GM12878 (cell line): ENCODE measurements around the gene F13A1. TPM values are rescaled to one million over a fixed set of nuclear protein-coding genes. Genes with fewer than 3 reads are reported as not detected.

Experiments used
- ATAC-seq: fragments of 200-7000 bp; cut with Tn5 transposase; 3 replicates; pipeline ENCODE4 v1.9.1; 2020; ENCODE audit warnings: mild to moderate bottlenecking, moderate library complexity
- BruUV-seq: library from RNA; stranded (reverse); fragments of 400-500 nt; replicated peaks from 2 replicates; lab custom pipeline; 2021; lab: Mats Ljungman, UMichigan
- CTCF ChIA-PET: fragments of 300-600 bp; sonication (Branson Sonifier 250); formaldehyde crosslinking; extraction: SDS; loops from one replicate; lab custom pipeline; 2021; ENCODE audit warnings: inconsistent platforms; lab: Yijun Ruan, JAX
- POLR2A ChIA-PET: fragments of 350-600 bp; formaldehyde crosslinking; extraction: SDS; loops from one replicate; lab custom pipeline; 2021; ENCODE audit warnings: inconsistent platforms; lab: Charles Lee
- RAD21 ChIA-PET: fragments of 300-600 bp; sonication (Branson Sonifier 250); formaldehyde crosslinking; loops from one replicate; lab custom pipeline; 2023; ENCODE audit warnings: antibody characterized with exemption; ENCODE audit not compliant: unreplicated experiment; lab: Charles Lee
- SMC1A ChIA-PET: fragments of 300-600 bp; sonication (Branson Sonifier 250); formaldehyde crosslinking; loops from one replicate; lab custom pipeline; 2023; ENCODE audit not compliant: unreplicated experiment, uncharacterized antibody; lab: Charles Lee
- DNase-seq: peaks from one replicate; pipeline ENCODE4 v3.0.0-alpha.2; 2011; ENCODE audit warnings: low read depth, low spot score
- FAIRE-seq: peaks from 3 replicates; lab custom pipeline; 2011; peaks lifted over from hg19 to GRCh38; lab: Jason Lieb, UNC
- H2AFZ ChIP-seq: 2 replicates; pipeline ENCODE4 v1.6.0; 2011; ENCODE audit warnings: low read depth, low read length, control low read depth; ENCODE audit not compliant: control insufficient read depth
- H3K27ac ChIP-seq: 2 replicates; pipeline ENCODE4 v1.5.1; 2011; ENCODE audit warnings: control low read depth; ENCODE audit not compliant: control insufficient read depth, insufficient read depth
- H3K27me3 ChIP-seq, 2 experiments: replicated peaks in 1 of 2; 2 replicates each; pipeline versions ENCODE4 v1.6.0 to v1.6.1; 2011; ENCODE audit warnings: low read length in 1 of 2; ENCODE audit not compliant: control insufficient read depth in 2 of 2, insufficient read depth in 2 of 2
- H3K36me3 ChIP-seq, 2 experiments: 2 replicates each; pipeline ENCODE4 v1.5.1; 2011; ENCODE audit warnings: low read length in 1 of 2; ENCODE audit not compliant: control insufficient read depth in 2 of 2, insufficient read depth in 2 of 2
- H3K4me1 ChIP-seq: 2 replicates; pipeline ENCODE4 v1.6.1; 2011; ENCODE audit warnings: mild to moderate bottlenecking, low read length, moderate library complexity, mixed read lengths; ENCODE audit not compliant: control insufficient read depth, insufficient read depth
- H3K4me2 ChIP-seq: 2 replicates; pipeline ENCODE4 v1.6.0; 2011; ENCODE audit warnings: control low read depth; ENCODE audit not compliant: control insufficient read depth, insufficient read depth
- H3K4me3 ChIP-seq: fragments of 200-600 bp; sonication (generic); 2 replicates; pipeline ENCODE4 v1.5.1; 2016
- H3K79me2 ChIP-seq: 2 replicates; pipeline ENCODE4 v1.6.0; 2011; ENCODE audit warnings: low read length; ENCODE audit not compliant: control insufficient read depth, insufficient read depth
- H3K9ac ChIP-seq: 2 replicates; pipeline ENCODE4 v1.8.0; 2011; ENCODE audit warnings: low read length, control low read depth, mixed read lengths; ENCODE audit not compliant: control insufficient read depth, insufficient read depth
- H3K9me3 ChIP-seq: replicated peaks from 3 replicates; pipeline ENCODE4 v1.5.1; 2011; ENCODE audit warnings: mild to moderate bottlenecking, low read length; ENCODE audit not compliant: control insufficient read depth, insufficient read depth
- H4K20me1 ChIP-seq: 2 replicates; pipeline ENCODE4 v1.6.0; 2011; ENCODE audit not compliant: control insufficient read depth, insufficient read depth
- CUX1 ChIP-seq: IDR thresholded peaks from 2 replicates; pipeline ENCODE4 v1.6.1; 2012; ENCODE audit warnings: improper control_type of control experiment, low read depth, low read length; ENCODE audit not compliant: insufficient replicate concordance
- HDAC6 ChIP-seq: fragments of 200-600 bp; sonication (generic); IDR thresholded peaks from one replicate; pipeline ENCODE4 v1.8.0; 2017; ENCODE audit warnings: antibody characterized with exemption; ENCODE audit not compliant: unreplicated experiment
- MYC ChIP-seq: IDR thresholded peaks from 2 replicates; pipeline ENCODE4 v1.6.1; 2011; ENCODE audit warnings: mild to moderate bottlenecking, low read length, moderate library complexity, inconsistent platforms; ENCODE audit not compliant: insufficient read depth, insufficient replicate concordance, insufficient read length, severe bottlenecking
- NFIC ChIP-seq: IDR thresholded peaks from 2 replicates; pipeline ENCODE4 v1.6.1; 2012; ENCODE audit warnings: low read depth, mild to moderate bottlenecking, inconsistent platforms, low read length, moderate library complexity
- RELA ChIP-seq: fragments of 450-650 bp; IDR thresholded peaks from 2 replicates; pipeline ENCODE4 v1.8.0; 2014; ENCODE audit warnings: borderline replicate concordance; ENCODE audit not compliant: partially characterized antibody
- RUNX3 ChIP-seq: IDR thresholded peaks from 2 replicates; pipeline ENCODE4 v1.6.1; 2012; ENCODE audit warnings: low read length, inconsistent platforms
- SMARCA5 ChIP-seq: fragments of 450-650 bp; IDR thresholded peaks from 2 replicates; pipeline ENCODE4 v1.6.1; 2017; ENCODE audit warnings: mild to moderate bottlenecking
- SRF ChIP-seq, 2 experiments: IDR thresholded peaks; 2 replicates each; pipeline ENCODE4 v1.6.1; 2011; ENCODE audit warnings: low read depth in 2 of 2, low read length in 2 of 2, mild to moderate bottlenecking in 1 of 2, moderate library complexity in 1 of 2
- SUZ12 ChIP-seq: fragments of 200-600 bp; sonication (generic); IDR thresholded peaks from one replicate; pipeline ENCODE4 v1.6.1; 2018; ENCODE audit warnings: antibody characterized with exemption, mild to moderate bottlenecking; ENCODE audit not compliant: unreplicated experiment
- USF1 ChIP-seq: IDR thresholded peaks from 2 replicates; pipeline ENCODE4 v1.6.1; 2011; ENCODE audit warnings: borderline replicate concordance, low read depth, mild to moderate bottlenecking, moderate library complexity, mixed read lengths, low read length; ENCODE audit not compliant: insufficient read depth; ENCODE audit errors: extremely low read length
- YBX1 ChIP-seq: fragments of 450-650 bp; IDR thresholded peaks from 2 replicates; pipeline ENCODE4 v1.6.1; 2016; ENCODE audit warnings: antibody characterized with exemption
- ZNF622 ChIP-seq: fragments of 450-650 bp; IDR thresholded peaks from 2 replicates; pipeline ENCODE4 v1.6.1; 2017; ENCODE audit warnings: mild to moderate bottlenecking, inconsistent platforms
- WGBS: methylation state at CpG from one replicate; pipeline ENCODE4 v1.1.6; 2016; ENCODE audit warnings: low lambda C conversion rate; ENCODE audit not compliant: insufficient replicate concordance, insufficient coverage; ENCODE audit errors: missing lambda C conversion rate; 5-methylcytosine and 5-hydroxymethylcytosine counted together
- in situ Hi-C: fragments of 300-500 bp; cut with MboI; formaldehyde crosslinking; loops from 9 replicates; pipeline ENCODE4 v1.14.3; 2018; ENCODE audit warnings: mixed read lengths
- intact Hi-C: fragments of 100-400 bp; cut with micrococcal nuclease; formaldehyde crosslinking; loops from one replicate; pipeline ENCODE4 v1.14.2; 2022; ENCODE audit not compliant: unreplicated experiment
- polyA plus RNA-seq, 11 experiments: library from polyadenylated mRNA; depleted of rRNA in 4 of 11; unstranded in 6 of 11; stranded (reverse) in 5 of 11; fragments of >200 nt; fragmentation: Nextera tagmentation in 4 of 11; fragmentation: Illumina TruSeq in 1 of 11; extraction: Ambion mirVana in 4 of 11; extraction: Trizol in 1 of 11; gene quantifications; 1 replicate in 1 of 11; 2 replicates in 10 of 11; pipeline versions ENCODE4 v1.2.1 to v1.2.3, GENCODE V29; 2011 to 2016; ENCODE audit warnings: inconsistent platforms in 2 of 11, missing spikeins in 2 of 11, low read depth in 1 of 11
- total RNA-seq, 4 experiments: library from RNA; depleted of rRNA in 3 of 4; stranded (reverse); fragments of >200 nt in 3 of 4; fragmentation: Illumina TruSeq in 1 of 4; extraction: Trizol in 1 of 4; gene quantifications; 2 replicates each; pipeline versions ENCODE4 v1.2.1 to v1.2.3, GENCODE V29; 2013 to 2021

Gene F13A1
- total and polyA plus RNA-seq, 10 of the 15 experiments (the other 5 are each of a cell fraction or from before 2014, with no cell fraction given): 0.48 to 1.8 (median 1.0) TPM

DNA sequence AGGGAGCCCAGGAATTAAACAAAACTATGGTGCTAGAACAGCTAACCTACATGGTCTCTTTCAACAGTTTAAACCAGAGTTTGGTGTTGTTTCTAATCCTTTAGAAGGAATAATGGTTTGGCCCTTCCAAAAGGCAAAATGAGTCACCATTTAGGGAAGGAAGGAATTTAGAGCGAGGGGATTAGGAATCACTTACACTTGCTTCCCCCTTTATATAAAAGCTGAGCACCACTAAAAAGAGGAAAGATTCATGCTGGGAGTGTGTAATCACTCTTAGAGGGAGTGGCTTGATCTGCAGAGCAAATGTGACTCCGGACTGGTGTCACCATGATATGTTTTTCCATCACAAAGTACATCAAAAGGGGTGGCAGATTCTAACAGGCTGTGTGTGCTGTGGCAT, 63.6 kb downstream of the F13A1 start:
- WGBS: 28% methylated on average over 2 of the region's 2 CpGs
- no peak overlapping the region for H3K9ac ChIP-seq
- H3K9me3 ChIP-seq: no peaks in the 10 kb centered on the region
- SMC1A ChIA-PET: interaction anchor here (0.9 kb wide), 1 partner anchor 8 kb away, joined by 3 read pairs; no protein-coding TSS in a partner anchor
- no peak overlapping the region for H3K27ac ChIP-seq
- H3K79me2 ChIP-seq: no peaks in the 10 kb centered on the region
- no peaks in the 10 kb centered on the region; a peak in 1 of 4 replicates for H3K27me3 ChIP-seq
- TF ChIP-seq SRF (IDR thresholded peaks at IDR 0.05; ENCODE audit: low read depth in 2 of 2, low read length in 2 of 2) (no peak), NFIC (no peak), SUZ12 (no peak), MYC (no peak), RUNX3 (no peak), ZNF622 (no peak), USF1 (no peak), RELA (no peak), CUX1 (no peak), YBX1 (no peak), HDAC6 (no peak), SMARCA5 (no peak)
- TF ChIP-seq, all 136 proteins: peak for 0
- no TSS peak for BruUV-seq
- ChIA-PET POLR2A (no interaction called here), RAD21 (no interaction called here), CTCF (no interaction called here)
- FAIRE-seq (no peak), ATAC-seq (no peak), DNase-seq (no peak)
- intact Hi-C loops: no loop called here
- no peak overlapping the region for H2AFZ ChIP-seq
- no peaks in the 10 kb centered on the region for H3K36me3 ChIP-seq
- H3K4me2 ChIP-seq: no peak overlapping the region
- no peak overlapping the region for H3K4me3 ChIP-seq
- in situ Hi-C loops: no loop called here
- no peaks in the 10 kb centered on the region for H4K20me1 ChIP-seq
- no peaks in the 10 kb centered on the region for H3K4me1 ChIP-seq
